NCI-H1048 (cell line): ENCODE data around the gene MED28.
"Not testable (repeated sequence)": the region's sequence is repeated elsewhere in the genome, so short reads cannot be mapped to it uniquely, and the experiment has no call there.

Source experiments
- DNase-seq: peaks from one replicate; lab custom pipeline; 2025; lab: John Stamatoyannopoulos, UW

Gene MED28

GRCh38 chr4:17614416-17615299 is at the start of gene MED28:
Gene MED28 (plus strand): TSS chr4:17614641. CDS start chr4:17614655, 14 bp downstream.
- DNase-seq, result peak; percentile 88

GRCh38 chr4:17565846-17566245 is 48.6 kb upstream of the MED28 start:
- DNase-seq, result no peak

- DNase-seq, result no peak
Measured at GRCh38 chr4:17567271-17567670, 47.2 kb upstream of the MED28 start.

GRCh38 chr4:17574206-17574605 is 40.2 kb upstream of the MED28 start:
- no peak for DNase-seq

- not testable (repeated sequence) for DNase-seq
Measured at GRCh38 chr4:17575177-17575576, 39.3 kb upstream of the MED28 start.

GRCh38 chr4:17576932-17577664 is 37.3 kb upstream of the MED28 start, which contains the start of gene LAP3:
Gene LAP3 (plus strand): TSS chr4:17577198. CDS start chr4:17577466, 268 bp downstream.
- DNase-seq, result peak; percentile 83

- DNase-seq, result no peak
Measured at GRCh38 chr4:17577665-17578481, 36.6 kb upstream of the MED28 start.

- DNase-seq, result no peak
Measured at GRCh38 chr4:17578482-17578891, 36.0 kb upstream of the MED28 start.

- DNase-seq, result no peak
Measured at GRCh38 chr4:17580969-17581368, 33.5 kb upstream of the MED28 start.

GRCh38 chr4:17583276-17583675 is 31.2 kb upstream of the MED28 start:
- no peak for DNase-seq

GRCh38 chr4:17583941-17584340 is 30.5 kb upstream of the MED28 start:
- no peak for DNase-seq

- DNase-seq, result no peak
Measured at GRCh38 chr4:17584521-17585213, 29.8 kb upstream of the MED28 start.

- no peak for DNase-seq
Measured at GRCh38 chr4:17587094-17587822, 27.2 kb upstream of the MED28 start.

GRCh38 chr4:17589355-17589754 is 25.1 kb upstream of the MED28 start:
- DNase-seq, result no peak

GRCh38 chr4:17595471-17596005 is 18.9 kb upstream of the MED28 start:
- DNase-seq, result no peak

- DNase-seq, result no peak
Measured at GRCh38 chr4:17597517-17597916, 16.9 kb upstream of the MED28 start.

GRCh38 chr4:17599826-17600225 is 14.6 kb upstream of the MED28 start:
- no peak for DNase-seq

- no peak for DNase-seq
Measured at GRCh38 chr4:17605236-17605635, 9.2 kb upstream of the MED28 start.

GRCh38 chr4:17613761-17614415 is 553 bp upstream of the MED28 start:
- DNase-seq, result no peak

GRCh38 chr4:17616283-17616682 is 1.8 kb downstream of the MED28 start:
- DNase-seq, result no peak
